HG02970 (cell line): ENCODE data around the gene DOCK9.
"Not testable (repeated sequence)": the region's sequence is repeated elsewhere in the genome, so short reads cannot be mapped to it uniquely, and the experiment has no call there.

Source experiments
- ATAC-seq: cut with Tn5 transposase; IDR thresholded peaks from one replicate; pipeline ENCODE4 v1.9.1; 2021; ENCODE audit warnings: mild to moderate bottlenecking, moderate library complexity, moderate number of reproducible peaks; ENCODE audit not compliant: unreplicated experiment, low FRiP score

DOCK9 gene

GRCh38 chr13:98921015-98921580 is 56.8 kb downstream of the DOCK9 start:
- ATAC-seq, result no peak

GRCh38 chr13:98919566-98919965 is 58.3 kb downstream of the DOCK9 start:
- no peak for ATAC-seq

DNA sequence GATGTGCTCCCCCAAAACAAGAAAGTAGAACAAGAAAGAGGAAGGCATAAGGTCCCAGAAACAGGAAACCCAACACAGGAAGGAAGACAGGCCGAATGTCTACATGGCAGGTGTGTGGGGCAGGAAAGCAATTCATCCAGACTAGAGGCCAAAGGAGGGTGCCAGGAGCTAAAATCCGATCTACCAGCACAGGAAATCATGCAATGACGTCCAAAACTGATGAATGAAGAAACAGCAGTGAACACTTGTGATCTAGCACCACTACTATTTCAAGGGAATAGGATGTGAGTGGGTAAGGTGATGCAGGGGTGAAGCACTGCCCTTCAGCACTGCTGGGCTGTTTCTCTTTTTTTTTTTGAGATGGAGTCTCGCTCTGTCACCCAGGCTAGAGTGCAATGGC is 59.1 kb downstream of the DOCK9 start:
- ATAC-seq, result no peak

DNA sequence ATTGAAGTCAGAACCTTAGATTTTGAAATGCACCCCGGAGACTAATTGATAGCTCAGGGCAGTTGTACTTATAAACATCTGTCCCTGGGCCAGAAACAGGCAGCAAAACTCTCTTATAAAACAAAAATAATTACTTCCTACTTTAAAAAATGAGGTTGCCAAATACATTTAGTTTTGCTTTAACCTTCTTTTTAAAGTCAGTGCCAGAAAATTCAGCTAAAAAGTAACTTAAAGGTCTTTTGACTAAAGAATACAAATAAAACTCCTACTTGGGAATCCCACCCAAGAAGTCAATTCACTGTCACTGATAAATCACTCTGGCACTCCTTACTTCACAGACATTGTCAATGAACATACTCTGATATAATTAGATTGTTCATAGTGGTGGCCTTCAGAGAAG is 60.7 kb downstream of the DOCK9 start:
- ATAC-seq, result no peak

GRCh38 chr13:98916403-98916802 is 61.5 kb downstream of the DOCK9 start:
- ATAC-seq, result no peak

DNA sequence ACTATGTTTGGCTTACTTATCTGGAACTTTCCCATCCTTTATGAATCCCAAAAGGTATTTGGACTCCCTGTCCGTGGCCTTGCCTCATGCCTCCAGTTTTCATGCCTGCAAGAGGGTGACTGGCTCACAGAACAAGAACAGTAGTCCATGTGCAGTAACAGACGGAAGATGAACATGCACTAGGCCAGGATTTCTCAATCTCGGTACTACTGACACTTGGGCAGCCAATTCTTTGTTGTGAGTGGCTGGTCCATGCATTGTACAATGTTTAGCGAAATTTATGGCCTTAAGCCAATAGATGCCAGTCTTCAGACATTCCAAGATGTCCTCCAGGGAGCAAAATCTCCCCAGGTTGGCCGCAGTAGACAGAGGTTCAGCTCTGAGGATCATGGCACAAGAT is 61.9 kb downstream of the DOCK9 start:
- ATAC-seq, result no peak

- ATAC-seq, result no peak
Observed at GRCh38 chr13:98915563-98915962, 62.3 kb downstream of the DOCK9 start.

DNA sequence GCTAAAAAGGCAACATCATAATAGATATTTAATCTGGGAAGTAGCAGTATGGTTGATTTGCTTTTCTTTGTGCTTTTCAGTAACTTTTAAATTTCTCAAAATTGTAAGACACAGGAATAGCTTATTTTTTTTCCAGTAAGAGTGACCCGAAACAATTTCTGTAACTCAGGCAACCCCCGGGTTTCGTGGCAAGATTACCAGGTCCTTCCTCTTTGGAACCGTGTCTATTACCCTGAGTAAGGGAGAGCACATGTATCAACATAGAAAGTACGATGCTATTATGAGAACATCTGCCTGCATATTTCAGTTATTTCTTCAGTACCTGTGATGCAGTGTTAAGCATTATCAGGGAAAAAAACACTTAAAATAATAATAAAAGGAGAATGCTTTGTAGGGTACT is 64.1 kb downstream of the DOCK9 start:
- no peak for ATAC-seq

DNA sequence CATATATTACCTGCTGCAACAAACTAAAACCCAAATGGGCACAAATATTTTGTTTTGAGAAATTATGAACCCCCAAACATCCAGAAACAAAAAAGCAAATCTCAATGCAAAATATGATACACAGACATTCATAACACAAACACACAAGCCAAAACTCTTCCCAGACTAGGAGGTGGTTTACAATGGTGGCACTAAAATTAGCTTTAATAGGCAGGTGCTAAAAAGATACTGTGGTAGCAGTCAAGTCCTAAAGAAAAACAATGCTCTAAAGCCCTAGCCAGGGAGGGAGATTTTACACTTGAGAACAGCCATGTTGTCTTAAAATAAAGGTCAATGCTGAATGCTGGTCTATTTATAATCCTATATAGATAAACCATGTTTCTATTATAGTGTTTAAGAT is 65.0 kb downstream of the DOCK9 start:
- ATAC-seq, result no peak

DNA sequence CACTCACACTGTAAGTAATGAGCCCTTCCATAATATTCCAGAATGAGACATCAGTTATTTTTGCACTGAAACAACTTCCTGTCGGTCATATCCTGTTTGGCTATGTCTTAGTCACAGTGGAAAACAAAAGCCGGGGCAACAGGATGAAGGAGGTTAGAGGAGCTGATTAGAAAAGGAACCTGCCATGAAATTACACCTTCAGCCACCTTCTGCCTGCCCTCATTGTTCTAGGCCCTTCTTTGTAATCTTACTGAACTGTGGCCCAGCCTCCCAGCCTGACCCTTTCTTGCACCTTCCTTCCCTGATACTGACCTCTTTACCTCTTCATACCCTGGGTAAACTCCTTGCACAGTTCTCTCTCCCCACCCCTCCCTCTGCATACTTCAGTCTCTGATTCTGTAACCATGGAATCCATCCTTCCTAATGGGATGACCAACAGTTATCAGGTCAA is 67.3 kb downstream of the DOCK9 start:
- no peak for ATAC-seq

GRCh38 chr13:98909016-98909415 is 68.8 kb downstream of the DOCK9 start:
- no peak for ATAC-seq

DNA sequence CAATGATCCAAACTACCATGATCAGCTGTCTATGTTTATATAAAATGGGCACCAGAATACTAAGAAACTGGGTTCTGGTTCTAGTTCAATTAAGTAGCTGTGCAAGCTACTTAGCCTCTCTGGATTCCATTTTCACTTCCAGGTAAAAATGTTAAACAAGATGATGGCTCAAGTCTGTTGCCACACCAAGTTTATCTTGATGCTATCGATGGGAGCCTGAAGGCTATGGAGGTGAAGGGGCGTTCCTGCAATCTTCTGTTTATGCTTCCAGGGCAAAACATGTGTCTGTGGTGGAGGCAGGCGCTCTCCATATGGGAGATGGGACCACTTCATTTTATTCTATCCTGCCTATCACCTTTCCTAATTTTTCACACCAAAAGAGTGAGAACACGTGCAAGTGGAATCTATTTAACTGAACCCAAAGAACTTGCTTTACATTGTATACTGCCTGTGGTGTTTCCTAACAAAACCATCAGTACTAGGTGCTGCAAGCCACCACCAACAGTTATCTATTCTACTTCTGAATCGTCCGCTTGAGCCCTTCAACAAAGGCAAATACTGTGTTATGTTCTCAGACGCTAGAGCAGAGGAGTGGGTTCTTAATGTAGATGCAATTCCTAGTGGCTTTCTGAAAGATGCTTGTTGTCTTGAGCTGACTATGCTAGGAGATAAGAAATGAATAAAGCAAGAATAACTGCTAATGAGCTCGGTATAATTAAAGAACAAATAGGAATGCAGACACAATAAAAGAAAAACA is 70.9 kb downstream of the DOCK9 start:
- ATAC-seq, result no peak

GRCh38 chr13:98905199-98905598 is 72.7 kb downstream of the DOCK9 start:
- no peak for ATAC-seq

- no peak for ATAC-seq
Observed at GRCh38 chr13:98900442-98900841, 77.4 kb downstream of the DOCK9 start.

DNA sequence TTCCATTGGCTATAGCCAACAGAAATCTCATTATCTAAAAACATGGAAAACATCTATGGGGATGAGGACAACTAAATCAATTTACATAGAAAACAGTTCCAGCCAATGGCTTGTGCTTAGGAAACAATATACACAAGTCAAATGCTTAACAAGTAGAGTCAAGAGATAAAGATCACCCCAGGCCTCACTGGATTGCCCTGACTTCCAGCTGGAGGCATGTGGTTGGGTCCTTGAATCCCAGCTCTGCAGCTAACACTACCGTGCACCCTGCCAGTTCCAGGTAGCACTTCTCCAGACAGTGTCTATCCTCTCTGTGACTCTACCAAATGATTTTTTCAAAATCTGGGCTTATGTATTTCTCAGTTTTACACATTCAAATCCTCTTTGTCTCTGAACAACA is 80.2 kb downstream of the DOCK9 start:
- no peak for ATAC-seq

- ATAC-seq, result no peak
Observed at GRCh38 chr13:98896868-98897144, 81.1 kb downstream of the DOCK9 start.

GRCh38 chr13:98896083-98896867 is 81.6 kb downstream of the DOCK9 start:
- ATAC-seq, result no peak

- not testable (repeated sequence) for ATAC-seq
Observed at GRCh38 chr13:98894814-98895213, 83.0 kb downstream of the DOCK9 start.

DNA sequence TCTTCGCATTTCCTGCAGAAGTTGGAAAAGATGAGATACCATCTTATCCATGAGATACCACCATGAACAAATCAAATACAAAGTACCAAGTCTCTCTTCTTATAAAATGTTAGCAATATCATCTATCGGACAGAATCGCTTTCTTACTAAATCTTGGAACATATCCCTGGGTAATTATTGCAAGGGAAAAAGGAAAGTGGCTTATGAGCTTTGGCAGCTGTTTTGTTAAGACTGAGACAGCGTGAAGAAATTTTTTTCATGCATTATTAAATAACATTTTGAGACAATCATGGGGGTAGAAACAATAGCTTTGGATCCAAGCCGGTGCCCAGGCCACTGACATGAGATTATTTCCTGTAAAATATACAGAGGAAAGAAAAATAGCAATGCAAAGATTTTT is 84.5 kb downstream of the DOCK9 start:
- no peak for ATAC-seq

DNA sequence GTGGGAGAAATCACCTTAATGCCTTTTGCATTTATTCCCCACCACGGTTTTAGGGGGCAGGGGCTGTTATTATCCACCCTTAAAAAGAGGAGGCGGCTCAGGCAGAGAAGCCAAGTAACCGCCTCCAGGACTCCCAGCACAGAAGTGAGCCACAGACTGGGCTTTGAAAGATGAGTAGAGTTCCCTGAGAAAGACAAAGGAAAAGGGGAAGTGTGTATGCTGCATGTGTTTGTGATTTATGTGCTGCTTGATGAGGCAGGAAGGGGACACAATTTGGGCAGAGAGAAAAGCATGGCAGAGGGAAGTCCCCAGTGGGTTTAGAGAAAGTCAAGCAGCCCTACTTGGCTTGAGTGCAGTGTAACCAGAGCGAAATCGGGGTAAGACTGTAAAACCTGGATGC is 85.0 kb downstream of the DOCK9 start:
- no peak for ATAC-seq

- ATAC-seq, result no peak
Observed at GRCh38 chr13:98892077-98892476, 85.8 kb downstream of the DOCK9 start.

DNA sequence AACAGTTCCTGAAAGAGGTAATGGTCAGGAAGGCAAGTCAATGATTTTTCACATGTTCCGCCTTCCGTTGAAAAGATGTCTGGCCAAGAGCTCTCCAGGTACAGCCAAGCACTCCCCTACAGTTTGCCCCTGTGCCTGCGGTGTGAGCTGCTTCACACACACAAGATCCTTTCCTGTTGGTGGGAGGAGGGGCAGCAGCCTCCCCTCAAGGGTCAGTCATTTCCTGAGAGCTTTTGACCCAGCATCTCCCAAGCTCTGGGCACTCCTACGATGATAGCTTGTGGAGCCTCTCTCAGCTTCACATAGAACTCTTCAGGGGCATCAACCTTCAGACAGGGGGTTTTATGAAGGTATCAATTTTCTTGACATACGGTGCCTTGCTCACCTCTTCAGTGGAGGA is 86.9 kb downstream of the DOCK9 start:
- no peak for ATAC-seq
